Tibial nerve (tissue), 4 donors: ENCODE measurements around the gene HK2.

Source experiments
- CTCF ChIP-seq, 5 experiments: fragments of 200-600 bp in 3 of 5; fragments of 450-650 bp in 2 of 5; sonication (generic) in 3 of 5; IDR thresholded peaks; one replicate each; pipeline ENCODE4 v1.5.1; 2016 to 2019; ENCODE audit warnings: antibody characterized with exemption in 5 of 5, mild to moderate bottlenecking in 3 of 5, moderate library complexity in 2 of 5
- EP300 ChIP-seq, 2 donors: sonication (generic); formaldehyde crosslinking; IDR thresholded peaks; one replicate each; pipeline ENCODE4 v1.6.1; 2017; ENCODE audit warnings: antibody characterized with exemption in 2 of 2, mild to moderate bottlenecking in 1 of 2
- POLR2A ChIP-seq, 2 donors: fragments of 450-650 bp; IDR thresholded peaks; one replicate each; pipeline ENCODE4 v1.6.1; 2017; ENCODE audit warnings: antibody characterized with exemption in 2 of 2, mild to moderate bottlenecking in 2 of 2, moderate library complexity in 2 of 2

- TF ChIP-seq CTCF (IDR thresholded peaks at IDR 0.05) (no peak), POLR2A (IDR thresholded peaks at IDR 0.05) (no peak), EP300 (IDR thresholded peaks at IDR 0.05) (no peak)
Measured at GRCh38 chr2:74843899-74844298, 10.0 kb downstream of the HK2 start.
